Superior temporal gyrus (tissue), 1 donor: ENCODE results near the gene RNU6-1.

Experiments
- DNase-seq: peaks from one replicate; pipeline ENCODE4 v3.0.0-alpha.2; 2016; ENCODE audit errors: extremely low spot score

Gene RNU6-1

GRCh38 chr15:67839929-67840748 lies at the start of gene RNU6-1:
Gene RNU6-1 (minus strand): TSS chr15:67840045.
- peak; percentile 98 for DNase-seq

- no peak for DNase-seq
These were observed 47.9 kb upstream of the RNU6-1 start for GRCh38 chr15:67887776-67888175.

GRCh38 chr15:67885861-67886260 lies 46.0 kb upstream of the RNU6-1 start:
- DNase-seq, result no peak

GRCh38 chr15:67885175-67885523 lies 45.3 kb upstream of the RNU6-1 start:
- no peak for DNase-seq

- peak; percentile 55 for DNase-seq
These were observed 44.8 kb upstream of the RNU6-1 start for GRCh38 chr15:67884514-67885174.

DNA sequence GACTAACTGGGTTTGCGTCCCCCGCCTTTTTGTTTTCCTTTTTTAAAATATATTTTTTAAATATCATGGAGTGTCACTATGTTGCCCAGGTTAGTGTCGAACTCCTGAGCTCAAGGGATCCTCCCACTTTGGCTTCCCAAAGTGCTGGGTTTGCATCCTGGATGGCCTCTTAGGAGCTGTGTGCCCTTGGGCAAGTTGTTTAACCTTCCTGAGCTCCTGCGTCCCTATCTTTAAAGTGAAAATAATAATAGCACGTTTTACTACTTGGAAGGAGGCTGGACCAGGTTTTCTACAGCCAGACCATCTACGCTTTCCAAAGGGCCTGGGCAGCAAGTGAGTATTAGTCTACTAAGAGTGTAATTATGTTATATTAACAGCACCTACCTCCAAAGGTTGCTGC lies 44.2 kb upstream of the RNU6-1 start:
- no peak for DNase-seq

DNA sequence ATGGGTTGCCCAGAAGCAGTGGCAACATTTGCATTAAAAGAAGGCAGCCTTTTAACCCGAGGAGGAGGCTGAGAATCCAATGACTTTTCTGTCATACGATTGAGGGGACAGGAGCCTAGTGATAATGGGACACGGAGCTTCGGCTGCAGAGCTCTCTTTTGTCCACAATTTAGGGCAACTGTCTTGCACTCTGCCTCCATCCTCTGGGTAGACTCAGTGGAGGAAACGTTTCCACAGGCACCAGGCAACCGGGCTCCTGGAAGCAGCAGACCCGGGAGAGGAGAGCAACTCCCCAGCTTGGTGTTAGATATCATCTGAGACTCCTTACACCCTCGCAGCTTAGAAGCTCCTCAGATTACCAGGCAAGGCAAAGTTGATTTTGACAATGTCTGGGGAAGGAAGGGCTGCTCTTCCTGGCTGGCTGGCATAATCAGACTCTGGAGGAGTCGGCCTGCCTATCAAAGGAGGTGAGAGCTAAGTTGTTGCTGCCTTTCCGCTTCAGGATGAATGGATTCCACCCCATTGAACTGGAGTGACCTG lies 43.5 kb upstream of the RNU6-1 start:
- DNase-seq, result no peak

DNA sequence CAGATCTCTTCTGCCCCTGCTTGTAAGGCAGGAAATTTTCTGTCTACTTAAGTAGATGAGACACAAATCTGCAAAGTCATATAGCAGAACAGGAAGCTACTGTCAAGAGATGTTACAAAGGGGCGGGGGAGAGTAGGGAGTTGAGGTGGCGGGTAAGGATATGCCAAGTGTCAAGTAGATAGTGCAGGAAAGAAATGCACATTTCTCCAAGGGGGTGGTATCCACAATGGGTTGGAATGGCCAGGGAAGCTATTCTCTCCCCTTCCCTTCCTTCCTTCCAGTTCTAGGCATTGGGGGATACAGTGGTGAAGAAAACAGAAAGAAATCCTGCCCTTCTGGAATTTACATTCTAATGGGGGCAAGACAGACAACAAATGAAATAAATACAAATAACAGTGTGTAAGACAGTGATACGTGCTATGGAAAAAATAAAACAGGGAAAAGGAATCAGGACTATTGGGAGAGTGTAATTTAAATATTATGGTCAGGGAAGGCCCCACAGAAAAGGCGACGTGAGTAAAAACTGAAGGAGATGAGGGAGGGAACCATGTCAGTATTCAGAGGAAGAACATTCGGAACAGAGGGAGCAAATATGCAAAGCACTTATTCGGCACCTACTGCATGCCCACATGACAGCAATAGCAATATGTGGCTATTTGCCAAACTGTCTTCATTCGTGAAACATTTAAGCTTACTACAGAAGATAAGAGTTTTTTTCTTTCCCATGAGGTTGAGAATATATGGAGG lies 42.8 kb upstream of the RNU6-1 start:
- DNase-seq, result no peak

- no peak for DNase-seq
These were observed 40.9 kb upstream of the RNU6-1 start for GRCh38 chr15:67880651-67881182.

GRCh38 chr15:67879440-67880129 lies 39.7 kb upstream of the RNU6-1 start:
- no peak for DNase-seq

GRCh38 chr15:67878712-67879206 lies 38.9 kb upstream of the RNU6-1 start:
- no peak for DNase-seq

DNA sequence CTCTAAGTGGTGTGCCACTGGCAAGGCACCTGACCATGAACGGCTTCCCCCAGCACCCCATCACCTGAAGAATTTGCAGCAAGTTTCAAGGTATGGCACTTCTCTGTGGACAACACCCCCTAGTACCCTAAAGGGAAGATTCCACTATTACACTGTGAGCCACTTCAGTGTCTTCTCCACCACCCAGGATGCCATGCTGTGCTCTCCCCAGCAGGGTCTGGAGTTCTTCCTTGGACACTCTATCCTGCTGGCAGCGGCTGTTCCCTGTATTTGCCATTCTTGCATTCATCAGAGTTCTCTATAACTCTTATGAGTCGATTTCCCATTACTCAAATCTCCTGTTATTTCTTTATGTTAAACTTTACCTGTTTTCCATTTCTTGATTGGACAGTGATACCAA lies 33.9 kb upstream of the RNU6-1 start:
- no peak for DNase-seq

- no peak for DNase-seq
These were observed 31.1 kb upstream of the RNU6-1 start for GRCh38 chr15:67870868-67871408.

- no peak for DNase-seq
These were observed 29.9 kb upstream of the RNU6-1 start for GRCh38 chr15:67869701-67870100.

DNA sequence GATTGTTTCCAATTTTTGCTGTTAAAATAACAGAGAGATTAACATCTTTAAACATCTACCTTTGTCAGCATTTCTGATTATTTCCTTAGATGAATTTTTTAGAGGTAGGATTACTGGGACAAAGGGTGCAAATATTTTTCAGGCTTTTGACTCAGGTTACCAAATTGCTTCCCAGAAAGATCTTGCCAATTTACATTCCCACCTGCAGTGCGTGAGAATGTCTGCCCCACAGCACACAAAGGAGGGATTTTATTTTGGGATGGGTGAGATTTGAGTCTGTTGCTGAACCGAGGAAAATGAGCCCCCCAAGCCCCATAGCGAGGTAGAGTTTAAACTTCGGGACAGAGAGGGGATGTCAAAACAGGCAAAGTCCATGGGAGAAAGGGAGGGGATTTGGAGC lies 25.9 kb upstream of the RNU6-1 start:
- DNase-seq, result no peak

DNA sequence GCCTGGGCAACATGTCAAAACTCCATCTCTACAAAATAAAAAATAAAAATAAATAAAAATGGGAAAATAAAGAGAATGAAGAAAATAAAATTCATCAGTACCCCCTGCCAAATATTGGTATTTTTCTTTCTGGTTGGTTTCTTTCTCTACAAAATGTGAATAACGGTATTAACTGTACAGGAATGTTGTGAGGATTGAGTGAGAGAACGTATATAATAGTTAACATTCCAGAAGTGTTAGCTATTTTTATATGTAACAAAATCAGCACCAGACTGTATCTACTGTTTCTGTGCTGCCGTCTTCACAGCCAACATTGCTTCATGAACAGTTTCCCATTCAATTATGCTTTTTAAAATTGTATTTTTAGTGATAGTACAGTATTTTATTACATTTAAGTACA lies 25.5 kb upstream of the RNU6-1 start:
- DNase-seq, result no peak

- DNase-seq, result peak; percentile 83
These were observed 23.7 kb upstream of the RNU6-1 start for GRCh38 chr15:67863442-67863987.

DNA sequence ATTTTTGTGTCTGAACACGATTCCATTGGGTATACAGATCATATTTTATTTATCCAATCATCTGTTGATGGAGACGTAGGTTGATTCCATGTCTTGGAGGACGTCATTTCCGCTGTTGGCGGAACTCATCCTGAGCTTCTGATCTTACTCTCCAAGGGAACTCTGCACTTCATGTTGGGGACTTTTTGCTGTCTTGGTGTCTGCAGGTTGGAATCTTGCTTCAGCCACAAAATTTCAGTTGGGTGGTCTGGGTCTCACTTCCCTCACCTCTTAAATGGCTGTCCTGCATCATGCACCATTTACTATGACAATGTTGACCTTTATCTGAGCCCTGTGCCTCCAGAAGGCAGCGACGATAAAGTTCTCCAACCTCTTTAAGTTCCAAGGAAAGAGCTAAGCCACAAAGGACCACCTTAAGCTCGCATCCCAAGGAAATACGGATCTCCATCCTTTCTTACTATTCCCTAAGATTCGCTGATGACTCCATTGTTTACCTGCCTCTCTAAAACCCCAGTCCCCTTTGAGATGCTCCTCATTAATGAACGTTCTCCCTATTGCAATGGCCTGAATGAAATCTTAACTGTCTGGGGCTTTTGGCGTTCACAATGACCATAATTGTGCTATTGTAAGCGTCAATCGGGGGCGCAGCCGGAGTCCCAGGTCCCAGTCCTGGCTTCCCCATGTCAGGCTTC lies 23.1 kb upstream of the RNU6-1 start:
- DNase-seq, result no peak

GRCh38 chr15:67861983-67862382 lies 22.1 kb upstream of the RNU6-1 start:
- DNase-seq, result no peak

GRCh38 chr15:67859331-67859946 lies 19.6 kb upstream of the RNU6-1 start:
- DNase-seq, result no peak
